Jurkat, Clone E6-1 (cell line): ENCODE measurements around the gene OS9.
A peak's percentile ranks its signal among the peaks of the same experiment; 100 is the strongest.

Experiments
- DNase-seq: peaks from one replicate; pipeline ENCODE4 v3.0.0-alpha.2; 2011; ENCODE audit warnings: low read depth, low spot score
- H3K4me3 ChIP-seq: 2 replicates; pipeline ENCODE4 v1.5.1; 2011; ENCODE audit warnings: mild to moderate bottlenecking, low read length, control low read depth, moderate library complexity

The OS9 gene

GRCh38 chr12:57732726-57733593 lies 39.0 kb downstream of the OS9 start:
- no peak for DNase-seq
- H3K4me3 ChIP-seq: no peak overlapping the region

- DNase-seq: no peak
- no peak overlapping the region for H3K4me3 ChIP-seq
These were observed 40.0 kb downstream of the OS9 start for GRCh38 chr12:57733928-57734327.

GRCh38 chr12:57734591-57734990 lies 40.7 kb downstream of the OS9 start:
- no peak for DNase-seq

GRCh38 chr12:57735198-57735855 lies 41.4 kb downstream of the OS9 start:
- no peak for DNase-seq
- no peak overlapping the region for H3K4me3 ChIP-seq

More at GRCh38 chr12:57734591-57734990, 40.7 kb downstream of the OS9 start:
- no peak overlapping the region for H3K4me3 ChIP-seq

- no peak overlapping the region for H3K4me3 ChIP-seq
- DNase-seq: no peak
These were observed 42.2 kb downstream of the OS9 start for GRCh38 chr12:57735952-57736740.

- H3K4me3 ChIP-seq: no peak overlapping the region
- DNase-seq: no peak
These were observed 43.0 kb downstream of the OS9 start for GRCh38 chr12:57736741-57737466.

- H3K4me3 ChIP-seq: no peak overlapping the region
- no peak for DNase-seq
These were observed 43.8 kb downstream of the OS9 start for GRCh38 chr12:57737467-57738460.

- DNase-seq: no peak
- H3K4me3 ChIP-seq: no peak within 1 kb of the TSS
These were observed 44.8 kb downstream of the OS9 start, which contains the start of gene AGAP2 for GRCh38 chr12:57738661-57739237. Gene AGAP2 (minus strand): TSS chr12:57738742. CDS start chr12:57738246, 496 bp downstream.

GRCh38 chr12:57739387-57739786 lies 45.5 kb downstream of the OS9 start:
- no peak overlapping the region for H3K4me3 ChIP-seq
- no peak for DNase-seq

- no peak for DNase-seq
- H3K4me3 ChIP-seq: no peak overlapping the region
These were observed 46.1 kb downstream of the OS9 start for GRCh38 chr12:57739914-57740538.

- peak overlapping the region; percentile 91 for H3K4me3 ChIP-seq
- peak; percentile 95 for DNase-seq
These were observed 46.9 kb downstream of the OS9 start for GRCh38 chr12:57740656-57741412.

- H3K4me3 ChIP-seq: peak overlapping the region; percentile 91
These were observed 47.5 kb downstream of the OS9 start for GRCh38 chr12:57741413-57741789.

GRCh38 chr12:57741844-57742738 lies 48.2 kb downstream of the OS9 start:
- peak overlapping the region; percentile 91 for H3K4me3 ChIP-seq
- peak; percentile 88 for DNase-seq

More at GRCh38 chr12:57741413-57741789, 47.5 kb downstream of the OS9 start:
- no peak for DNase-seq

GRCh38 chr12:57743769-57744168 lies 49.8 kb downstream of the OS9 start:
- H3K4me3 ChIP-seq: no peak overlapping the region
- no peak for DNase-seq

- DNase-seq: no peak
- H3K4me3 ChIP-seq: no peak overlapping the region
These were observed 50.4 kb downstream of the OS9 start for GRCh38 chr12:57744194-57744776.
